NCI-H1436 (cell line): ENCODE measurements around the gene AP5Z1.

Experiments used
- DNase-seq: peaks from one replicate; lab custom pipeline; 2025; lab: John Stamatoyannopoulos, UW

AP5Z1 gene

DNA sequence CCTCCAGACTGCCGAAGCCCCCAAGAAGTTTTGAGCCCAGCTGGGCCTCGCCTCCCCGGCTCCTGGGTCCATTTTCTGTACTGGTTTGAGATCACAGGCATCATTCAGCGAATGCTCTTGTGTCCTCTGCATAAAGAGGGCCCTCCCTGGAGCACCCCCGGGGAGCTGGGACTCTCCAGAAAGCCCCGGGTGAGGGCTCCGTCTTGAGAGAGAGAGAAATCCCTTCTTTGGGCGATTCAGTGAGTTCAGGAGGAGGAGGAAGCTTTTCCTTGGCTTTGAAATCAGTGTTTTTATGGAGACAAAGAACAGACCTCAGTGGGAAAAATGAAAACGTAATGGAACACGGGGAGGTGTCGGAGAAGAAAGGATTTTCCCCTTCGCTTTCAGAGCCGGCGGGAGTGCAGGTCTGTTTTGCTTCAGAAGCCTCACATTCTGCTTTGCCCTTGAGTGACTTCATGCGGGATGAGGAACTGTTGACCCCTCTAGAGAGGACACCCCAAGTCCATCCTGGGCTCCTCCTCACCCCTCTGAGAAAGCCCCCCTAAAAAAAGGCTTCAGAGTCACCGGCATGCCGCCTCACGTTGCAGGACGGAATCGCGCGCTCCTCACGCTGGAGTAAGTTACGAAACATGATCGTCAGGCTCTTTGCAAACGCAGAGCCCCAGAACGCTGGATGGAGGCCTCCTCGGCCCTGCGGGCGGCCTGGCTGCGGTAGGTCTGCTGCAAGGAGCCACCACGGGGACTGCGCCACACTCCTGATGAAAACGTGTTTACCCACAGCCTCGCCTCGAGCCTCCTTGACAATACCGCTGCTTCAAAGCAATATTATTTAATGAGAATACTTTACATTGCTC lies 8.5 kb upstream of the AP5Z1 start:
- no peak for DNase-seq

- no peak for DNase-seq
Observed at GRCh38 chr7:4768597-4769569, 6.5 kb upstream of the AP5Z1 start.

- no peak for DNase-seq
Observed at GRCh38 chr7:4769761-4770160, 5.7 kb upstream of the AP5Z1 start.

DNA sequence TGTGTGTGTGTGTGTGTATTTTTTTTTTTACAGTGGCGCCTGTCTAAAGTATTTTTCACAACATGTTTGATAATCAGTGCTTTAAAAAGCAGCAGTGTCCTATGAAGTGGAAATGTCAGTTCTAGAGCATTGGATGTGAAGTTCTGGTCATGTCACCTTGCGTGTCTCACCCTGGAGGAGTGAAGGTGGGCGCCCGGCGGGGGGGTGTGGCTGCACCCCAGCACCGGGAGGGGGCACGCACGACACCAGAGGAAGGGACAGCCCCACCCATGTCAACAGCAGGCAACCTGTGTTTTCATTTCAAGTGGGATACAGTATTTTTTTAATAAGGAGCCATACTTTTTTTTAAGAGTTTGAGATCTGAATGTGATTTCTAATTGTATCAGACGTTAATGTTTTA lies 4.5 kb upstream of the AP5Z1 start:
- no peak for DNase-seq

- DNase-seq, result no peak
Observed at GRCh38 chr7:4771737-4772136, 3.7 kb upstream of the AP5Z1 start.

- DNase-seq, result no peak
Observed at GRCh38 chr7:4772306-4772705, 3.1 kb upstream of the AP5Z1 start.

GRCh38 chr7:4774007-4774406 lies 1.4 kb upstream of the AP5Z1 start:
- no peak for DNase-seq

DNA sequence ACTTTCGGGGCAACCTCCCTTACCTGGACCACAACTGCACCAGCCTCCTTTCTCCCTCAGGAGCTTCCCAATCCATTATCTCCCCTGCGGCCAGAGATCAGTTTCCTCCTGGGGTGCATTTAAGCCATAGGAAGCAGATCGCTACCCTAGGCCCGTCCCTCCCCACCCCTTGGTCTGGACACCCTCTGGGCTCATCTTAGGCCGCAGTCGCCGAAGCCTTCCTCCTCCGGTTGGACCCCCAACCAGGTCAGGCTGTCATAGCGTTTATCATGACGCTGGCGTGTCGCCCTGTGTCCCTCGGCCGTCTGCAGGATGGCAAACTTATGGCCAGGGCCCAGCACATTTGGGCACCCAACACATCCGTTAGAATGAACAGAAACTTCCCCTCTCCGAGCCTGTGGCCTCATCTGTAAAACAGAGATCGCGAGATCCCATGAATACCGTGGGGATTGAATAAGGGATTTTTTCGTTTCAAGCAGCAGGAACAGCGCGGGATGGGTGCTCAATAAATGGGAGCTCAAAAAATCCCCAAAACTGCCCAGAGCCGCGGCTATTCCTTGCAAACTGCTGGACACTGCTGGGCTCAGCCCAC lies 669 bp upstream of the AP5Z1 start:
- no peak for DNase-seq

DNA sequence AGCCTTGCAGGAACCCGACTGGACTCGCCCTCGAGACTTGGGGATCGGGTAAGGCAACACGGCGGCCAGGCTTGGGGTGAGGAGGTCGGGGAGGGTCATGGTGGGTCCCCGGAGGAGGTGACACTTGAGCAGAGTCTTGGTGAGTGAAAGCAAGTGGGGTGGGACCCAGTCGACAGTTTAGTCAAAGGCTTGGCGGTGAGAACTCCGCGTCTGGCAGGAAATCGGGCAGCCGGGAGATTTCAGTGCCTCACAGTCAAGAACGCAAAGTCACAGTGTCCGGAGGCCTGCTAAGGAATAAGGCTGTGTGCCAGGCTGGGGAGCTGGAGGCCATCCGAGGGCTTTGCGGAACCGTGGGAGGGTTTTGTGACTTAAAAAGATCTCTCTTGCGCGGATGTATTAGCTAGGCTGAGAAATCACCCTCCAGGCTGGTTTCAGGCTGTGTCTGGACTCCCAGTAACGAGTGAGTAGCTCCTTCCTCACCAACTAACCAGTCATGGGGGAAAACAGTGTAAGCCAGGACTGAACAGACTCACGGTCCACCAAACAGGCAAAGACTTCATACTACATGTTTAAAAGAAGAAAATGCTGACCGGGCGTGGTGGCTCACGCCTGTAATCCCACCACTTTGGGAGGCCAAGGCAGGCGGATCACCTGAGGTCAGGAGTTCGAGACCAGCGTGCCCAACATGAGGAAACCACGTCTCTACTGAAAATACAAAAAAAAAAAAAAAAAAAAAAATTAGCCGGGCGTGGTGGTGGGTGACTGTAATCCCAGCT lies 613 bp downstream of the AP5Z1 start:
- DNase-seq, result no peak

DNA sequence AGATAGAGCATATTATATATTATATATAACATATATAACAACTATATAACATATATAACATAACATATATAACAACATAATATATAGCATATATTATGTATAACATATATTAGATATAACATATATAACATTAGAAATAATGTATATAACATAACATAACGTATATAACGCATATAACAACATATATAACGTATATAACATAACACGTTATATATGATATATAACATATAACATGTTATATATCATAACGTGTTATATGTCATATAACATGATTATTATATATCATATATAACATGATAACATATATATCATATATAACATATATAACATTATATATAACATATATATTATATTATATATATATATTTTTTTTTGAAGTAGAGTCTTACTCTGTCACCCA lies 3.7 kb downstream of the AP5Z1 start:
- DNase-seq, result no peak

GRCh38 chr7:4781366-4782069 lies 6.1 kb downstream of the AP5Z1 start:
- no peak for DNase-seq

DNA sequence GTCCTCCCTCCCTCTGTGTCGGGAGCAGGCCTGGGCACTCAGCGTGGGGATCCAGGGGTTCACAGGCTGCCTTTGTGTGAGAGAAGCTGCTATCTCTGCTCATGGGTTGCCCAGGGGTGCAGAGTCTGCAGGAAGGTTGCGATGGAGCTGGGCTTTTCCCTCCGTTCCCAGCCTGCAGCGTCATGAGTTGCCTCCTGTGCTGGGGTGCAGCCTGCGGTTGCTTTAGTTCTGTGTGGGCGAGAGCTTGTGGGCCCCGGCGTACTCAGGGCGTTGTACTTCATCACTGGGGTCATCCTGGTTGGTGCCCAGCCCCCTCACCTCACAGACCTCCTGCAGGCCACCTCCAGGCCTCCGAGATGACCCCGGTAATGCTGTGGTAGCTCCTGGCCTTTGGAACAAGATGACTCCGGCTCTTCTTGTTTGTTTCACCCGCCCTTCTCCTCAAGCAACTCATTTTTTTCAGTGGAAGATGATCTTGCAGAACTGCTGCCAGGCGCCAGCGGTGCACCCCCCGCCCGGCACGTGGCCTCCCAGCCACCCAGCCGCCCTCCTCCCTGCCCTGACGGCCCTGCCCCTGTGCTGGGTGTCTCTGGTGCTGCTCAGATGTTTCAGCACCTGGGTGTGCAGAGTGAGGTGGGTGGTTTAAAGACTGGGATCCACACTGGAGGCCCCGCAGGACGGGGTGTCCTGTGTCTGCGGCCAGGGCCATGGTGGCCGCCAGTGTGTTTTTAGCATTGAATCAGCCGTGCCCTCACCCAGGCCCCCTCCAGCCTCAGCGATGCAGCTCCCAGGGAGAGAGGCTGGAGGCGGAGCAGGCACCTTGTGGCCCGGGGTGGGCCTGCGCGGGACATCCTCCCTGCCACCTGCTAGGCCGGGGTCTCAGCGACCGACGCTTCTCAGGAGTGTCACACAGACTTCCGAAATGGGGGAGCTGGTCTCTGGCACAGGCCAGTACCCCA lies 7.2 kb downstream of the AP5Z1 start:
- no peak for DNase-seq

DNA sequence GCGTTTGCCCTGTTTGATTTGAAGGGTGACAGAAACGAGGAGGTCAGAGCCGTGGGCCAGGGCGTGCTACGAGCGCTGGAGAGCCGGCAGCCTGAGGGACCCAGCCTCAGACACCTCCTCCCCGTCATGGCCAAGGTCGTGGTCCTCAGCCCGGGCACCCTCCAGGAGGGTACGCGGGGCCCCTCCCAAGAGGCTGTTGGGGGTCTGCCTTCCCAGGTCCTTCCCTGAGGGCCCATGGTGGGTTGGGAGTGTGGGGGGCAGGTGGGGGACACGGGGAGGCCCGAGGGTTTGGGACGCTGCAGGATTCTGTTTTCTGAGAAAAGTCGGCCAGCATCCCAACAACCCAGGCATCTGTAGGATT lies 7.8 kb downstream of the AP5Z1 start:
- DNase-seq, result no peak

- DNase-seq, result no peak
Observed at GRCh38 chr7:4783762-4784351, 8.4 kb downstream of the AP5Z1 start.

GRCh38 chr7:4784799-4785198 lies 9.4 kb downstream of the AP5Z1 start:
- DNase-seq, result no peak

DNA sequence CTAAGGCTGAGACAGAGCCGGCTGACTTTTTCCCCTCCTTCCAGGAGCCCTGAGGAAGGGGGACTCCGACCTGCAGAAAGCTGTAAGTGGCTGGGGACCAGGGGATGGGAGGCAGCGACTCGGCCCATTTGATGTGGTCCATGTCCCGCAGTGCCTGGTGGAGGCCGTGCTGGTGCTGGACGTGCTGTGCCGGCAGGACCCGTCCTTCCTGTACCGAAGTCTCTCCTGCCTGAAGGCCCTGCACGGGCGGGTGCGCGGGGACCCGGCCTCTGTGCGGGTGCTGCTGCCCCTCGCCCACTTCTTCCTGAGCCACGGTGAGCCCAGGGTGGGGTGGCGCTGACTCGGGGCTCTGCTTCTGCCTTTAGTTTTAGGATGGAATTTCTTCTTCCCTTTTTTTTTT lies 9.9 kb downstream of the AP5Z1 start:
- DNase-seq, result no peak

DNA sequence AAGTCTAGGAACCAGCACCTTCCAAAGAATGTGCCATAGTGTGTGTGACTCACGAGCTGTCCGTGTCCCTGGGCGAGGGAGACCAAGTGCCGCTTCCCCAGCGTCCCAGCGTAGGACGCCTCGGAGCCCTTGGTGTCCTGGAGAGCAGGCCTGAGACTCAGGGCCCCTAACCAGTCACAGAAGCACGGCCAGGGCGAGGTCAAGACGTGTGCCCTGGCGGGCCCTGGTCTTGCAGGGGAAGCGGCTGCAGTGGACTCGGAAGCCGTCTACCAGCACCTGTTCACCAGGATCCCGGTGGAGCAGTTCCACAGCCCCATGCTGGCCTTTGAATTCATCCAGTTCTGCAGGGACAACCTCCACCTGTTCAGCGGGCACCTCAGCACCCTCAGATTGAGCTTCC lies 10.6 kb downstream of the AP5Z1 start:
- no peak for DNase-seq

- no peak for DNase-seq
Observed at GRCh38 chr7:4787541-4787940, 12.1 kb downstream of the AP5Z1 start.

- DNase-seq, result no peak
Observed at GRCh38 chr7:4787947-4788626, 12.7 kb downstream of the AP5Z1 start.
